HEK293 (cell line): ENCODE results near the gene ZMYND12.

Source experiments
- CTCF ChIA-PET: fragments of 350-600 bp; formaldehyde crosslinking; extraction: SDS; loops from one replicate; lab custom pipeline; 2021; ENCODE audit warnings: antibody characterized with exemption; lab: Yijun Ruan, JAX
- POLR2A ChIA-PET: fragments of 300-600 bp; formaldehyde crosslinking; extraction: SDS; loops from one replicate; lab custom pipeline; 2020; ENCODE audit warnings: antibody characterized with exemption, inconsistent platforms; lab: Yijun Ruan, JAX
- H3K27ac ChIP-seq: fragments of 200-500 bp; sonication (Bioruptor generic); 2 replicates; pipeline ENCODE4 v1.5.1; 2014; ENCODE audit warnings: low read depth, low read length, control low read depth, inconsistent platforms; ENCODE audit errors: extremely low read depth
- H3K36me3 ChIP-seq, 2 experiments: fragments of 200-500 bp in 1 of 2; sonication (Bioruptor generic) in 1 of 2; 1 replicate in 1 of 2; 2 replicates in 1 of 2; pipeline ENCODE4 v1.5.1; 2014 to 2017; ENCODE audit warnings: inconsistent platforms in 2 of 2, low read length in 2 of 2; ENCODE audit not compliant: control insufficient read depth in 2 of 2, insufficient read depth in 1 of 2
- H3K4me1 ChIP-seq: fragments of 200-500 bp; sonication (Bioruptor generic); 2 replicates; pipeline ENCODE4 v1.5.1; 2014; ENCODE audit warnings: mild to moderate bottlenecking, low read length, inconsistent platforms; ENCODE audit not compliant: control insufficient read depth, insufficient read depth
- H3K4me3 ChIP-seq: 2 replicates; pipeline ENCODE4 v1.5.1; 2011; ENCODE audit warnings: low read depth, mild to moderate bottlenecking, control low read depth, low read length, moderate library complexity
- H3K9me3 ChIP-seq: fragments of 200-500 bp; sonication (Bioruptor generic); 2 replicates; pipeline ENCODE4 v1.5.1; 2014; ENCODE audit warnings: low read depth, low read length, inconsistent platforms; ENCODE audit not compliant: control insufficient read depth, insufficient read depth
- BCL11A ChIP-seq: fragments of 450-650 bp; formaldehyde crosslinking; IDR thresholded peaks from 2 replicates; pipeline ENCODE4 v1.5.1; 2016; ENCODE audit warnings: low read depth, missing biosample characterization, missing genetic modification characterization
- SP3 ChIP-seq: fragments of 450-650 bp; formaldehyde crosslinking; IDR thresholded peaks from 2 replicates; pipeline ENCODE4 v1.5.1; 2016; ENCODE audit warnings: missing biosample characterization, missing genetic modification characterization
- TCF7L2 ChIP-seq: IDR thresholded peaks from 2 replicates; pipeline ENCODE4 v1.6.1; 2011; ENCODE audit warnings: low read depth, mild to moderate bottlenecking, inconsistent platforms, low read length, moderate library complexity, borderline replicate concordance
- ZFHX2 ChIP-seq: fragments of 450-650 bp; formaldehyde crosslinking; conservative IDR thresholded peaks from 2 replicates; pipeline ENCODE4 v1.5.1; 2016; ENCODE audit warnings: missing biosample characterization, missing genetic modification characterization
- ZNF114 ChIP-seq: fragments of 450-650 bp; formaldehyde crosslinking; IDR thresholded peaks from 2 replicates; pipeline ENCODE4 v1.5.0; 2017; ENCODE audit warnings: missing biosample characterization, missing genetic modification characterization
- ZNF138 ChIP-seq: fragments of 450-650 bp; formaldehyde crosslinking; IDR thresholded peaks from 2 replicates; pipeline ENCODE4 v1.5.1; 2016; ENCODE audit warnings: missing biosample characterization, missing genetic modification characterization, borderline replicate concordance
- ZNF155 ChIP-seq: fragments of 450-650 bp; formaldehyde crosslinking; IDR thresholded peaks from 2 replicates; pipeline ENCODE4 v1.5.1; 2016; ENCODE audit warnings: missing biosample characterization, missing genetic modification characterization
- ZNF16 ChIP-seq: fragments of 450-650 bp; formaldehyde crosslinking; IDR thresholded peaks from 2 replicates; pipeline ENCODE4 v1.5.1; 2016; ENCODE audit warnings: low read depth, missing biosample characterization, missing genetic modification characterization
- ZNF169 ChIP-seq: fragments of 450-650 bp; formaldehyde crosslinking; IDR thresholded peaks from 2 replicates; pipeline ENCODE4 v1.5.1; 2016; ENCODE audit warnings: missing biosample characterization, missing genetic modification characterization
- ZNF184 ChIP-seq: fragments of 450-650 bp; IDR thresholded peaks from 2 replicates; pipeline ENCODE4 v1.5.1; 2018; ENCODE audit warnings: missing biosample characterization, mild to moderate bottlenecking, missing genetic modification characterization
- ZNF202 ChIP-seq: fragments of 450-650 bp; formaldehyde crosslinking; IDR thresholded peaks from 2 replicates; pipeline ENCODE4 v1.5.1; 2016; ENCODE audit warnings: missing biosample characterization, missing genetic modification characterization, borderline replicate concordance
- ZNF248 ChIP-seq: fragments of 450-650 bp; formaldehyde crosslinking; IDR thresholded peaks from 2 replicates; pipeline ENCODE4 v1.5.1; 2017; ENCODE audit warnings: missing biosample characterization, missing genetic modification characterization
- ZNF501 ChIP-seq: fragments of 450-650 bp; formaldehyde crosslinking; IDR thresholded peaks from 2 replicates; pipeline ENCODE4 v1.5.1; 2016; ENCODE audit warnings: missing biosample characterization, missing genetic modification characterization
- ZNF521 ChIP-seq: fragments of 450-650 bp; formaldehyde crosslinking; IDR thresholded peaks from 2 replicates; pipeline ENCODE4 v1.5.1; 2017; ENCODE audit warnings: missing biosample characterization, mild to moderate bottlenecking, missing genetic modification characterization
- ZNF629 ChIP-seq: fragments of 450-650 bp; formaldehyde crosslinking; IDR thresholded peaks from 2 replicates; pipeline ENCODE4 v1.5.1; 2017; ENCODE audit warnings: missing biosample characterization, missing genetic modification characterization
- ZNF677 ChIP-seq: fragments of 450-650 bp; IDR thresholded peaks from 2 replicates; pipeline ENCODE4 v1.5.0; 2018; ENCODE audit warnings: missing biosample characterization, mild to moderate bottlenecking, missing genetic modification characterization, moderate library complexity
- ZNF747 ChIP-seq: fragments of 450-650 bp; formaldehyde crosslinking; IDR thresholded peaks from 2 replicates; pipeline ENCODE4 v1.5.1; 2016; ENCODE audit warnings: missing biosample characterization, missing genetic modification characterization
- ZNF777 ChIP-seq: fragments of 450-650 bp; formaldehyde crosslinking; IDR thresholded peaks from 2 replicates; pipeline ENCODE4 v1.5.1; 2017; ENCODE audit warnings: missing biosample characterization, missing genetic modification characterization, borderline replicate concordance
- ZNF785 ChIP-seq: fragments of 450-650 bp; formaldehyde crosslinking; IDR thresholded peaks from 2 replicates; pipeline ENCODE4 v1.5.1; 2016; ENCODE audit warnings: missing biosample characterization, missing genetic modification characterization
- ZSCAN23 ChIP-seq: fragments of 450-650 bp; formaldehyde crosslinking; IDR thresholded peaks from 2 replicates; pipeline ENCODE4 v1.5.1; 2016; ENCODE audit warnings: missing biosample characterization, missing genetic modification characterization
- TF ChIP-seq, protein P1 (sequence below): fragments of 450-650 bp; formaldehyde crosslinking; IDR thresholded peaks from 2 replicates; pipeline ENCODE4 v1.5.1; 2016; ENCODE audit warnings: missing biosample characterization, missing genetic modification characterization
- TF ChIP-seq, protein P2 (sequence below): fragments of 450-650 bp; formaldehyde crosslinking; IDR thresholded peaks from 2 replicates; pipeline ENCODE4 v1.5.1; 2016; ENCODE audit warnings: missing biosample characterization, missing genetic modification characterization
- TF ChIP-seq, protein P3 (sequence below): fragments of 450-650 bp; formaldehyde crosslinking; IDR thresholded peaks from 2 replicates; pipeline ENCODE4 v1.5.1; 2016; ENCODE audit warnings: missing biosample characterization, missing genetic modification characterization
- TF ChIP-seq, protein P4 (sequence below): fragments of 450-650 bp; formaldehyde crosslinking; IDR thresholded peaks from 2 replicates; pipeline ENCODE4 v1.5.1; 2016; ENCODE audit warnings: missing biosample characterization, missing genetic modification characterization
- TF ChIP-seq, protein P5 (sequence below): fragments of 450-650 bp; formaldehyde crosslinking; IDR thresholded peaks from 2 replicates; pipeline ENCODE4 v1.5.1; 2016; ENCODE audit warnings: missing biosample characterization, missing genetic modification characterization

ZMYND12 gene

DNA sequence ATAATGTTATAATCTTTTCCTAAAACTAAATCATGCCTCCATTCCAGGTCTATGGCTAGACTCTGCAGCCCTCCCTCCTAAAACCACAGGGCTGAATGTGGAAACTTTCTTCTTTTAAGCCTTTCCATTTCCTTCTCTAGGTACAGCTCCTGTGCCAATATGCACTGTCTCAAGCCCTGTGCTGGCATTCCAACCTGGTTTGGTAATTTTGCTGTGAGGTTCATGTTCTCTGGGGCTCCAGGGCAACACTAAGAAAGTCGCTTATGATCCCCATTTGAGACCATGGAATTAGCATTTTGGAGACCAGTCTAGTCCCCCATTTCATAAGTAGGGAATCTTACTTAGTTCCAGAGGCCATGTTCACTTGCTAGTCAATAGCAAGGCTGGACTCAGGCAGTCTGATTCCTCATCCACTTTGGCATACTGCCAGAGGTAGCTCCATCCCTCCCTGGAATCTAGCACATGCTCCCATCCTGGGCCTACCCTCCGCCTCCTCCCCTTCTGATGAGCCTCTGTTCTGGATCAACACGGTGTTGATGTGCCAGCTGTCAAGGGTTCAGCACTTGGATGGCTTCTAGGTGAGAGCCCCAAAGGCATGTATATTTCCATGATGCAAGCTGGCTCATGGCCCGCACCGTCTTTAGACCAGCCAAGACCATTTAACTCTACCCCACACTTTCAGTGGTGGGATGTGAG is 36.5 kb downstream of the ZMYND12 start:
- POLR2A ChIA-PET = interaction anchor here (0.5 kb wide), 1 partner anchor 10 kb away, joined by 5 read pairs; no protein-coding TSS in a partner anchor
- H3K27ac ChIP-seq = no peak overlapping the region
- no peaks in the 10 kb centered on the region for H3K36me3 ChIP-seq
- TF ChIP-seq ZNF155 (tag by site-specific recombination) = no peak
- no peak for TF ChIP-seq ZNF184 (tag by site-specific recombination)
- no peak for TF ChIP-seq ZNF169 (tag by site-specific recombination)
- TF ChIP-seq, protein P1, sequence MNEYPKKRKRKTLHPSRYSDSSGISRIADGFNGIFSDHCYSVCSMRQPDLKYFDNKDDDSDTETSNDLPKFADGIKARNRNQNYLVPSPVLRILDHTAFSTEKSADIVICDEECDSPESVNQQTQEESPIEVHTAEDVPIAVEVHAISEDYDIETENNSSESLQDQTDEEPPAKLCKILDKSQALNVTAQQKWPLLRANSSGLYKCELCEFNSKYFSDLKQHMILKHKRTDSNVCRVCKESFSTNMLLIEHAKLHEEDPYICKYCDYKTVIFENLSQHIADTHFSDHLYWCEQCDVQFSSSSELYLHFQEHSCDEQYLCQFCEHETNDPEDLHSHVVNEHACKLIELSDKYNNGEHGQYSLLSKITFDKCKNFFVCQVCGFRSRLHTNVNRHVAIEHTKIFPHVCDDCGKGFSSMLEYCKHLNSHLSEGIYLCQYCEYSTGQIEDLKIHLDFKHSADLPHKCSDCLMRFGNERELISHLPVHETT = no peak
- TF ChIP-seq, protein P2, sequence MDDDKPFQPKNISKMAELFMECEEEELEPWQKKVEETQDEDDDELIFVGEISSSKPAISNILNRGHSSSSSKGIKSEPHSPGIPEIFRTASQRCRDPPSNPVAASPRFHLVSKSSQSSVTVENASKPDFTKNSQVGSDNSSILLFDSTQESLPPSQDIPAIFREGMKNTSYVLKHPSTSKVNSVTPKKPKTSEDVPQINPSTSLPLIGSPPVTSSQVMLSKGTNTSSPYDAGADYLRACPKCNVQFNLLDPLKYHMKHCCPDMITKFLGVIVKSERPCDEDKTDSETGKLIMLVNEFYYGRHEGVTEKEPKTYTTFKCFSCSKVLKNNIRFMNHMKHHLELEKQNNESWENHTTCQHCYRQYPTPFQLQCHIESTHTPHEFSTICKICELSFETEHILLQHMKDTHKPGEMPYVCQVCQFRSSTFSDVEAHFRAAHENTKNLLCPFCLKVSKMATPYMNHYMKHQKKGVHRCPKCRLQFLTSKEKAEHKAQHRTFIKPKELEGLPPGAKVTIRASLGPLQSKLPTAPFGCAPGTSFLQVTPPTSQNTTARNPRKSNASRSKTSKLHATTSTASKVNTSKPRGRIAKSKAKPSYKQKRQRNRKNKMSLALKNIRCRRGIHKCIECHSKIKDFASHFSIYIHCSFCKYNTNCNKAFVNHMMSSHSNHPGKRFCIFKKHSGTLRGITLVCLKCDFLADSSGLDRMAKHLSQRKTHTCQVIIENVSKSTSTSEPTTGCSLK (tag by site-specific recombination) = no peak
- TF ChIP-seq ZNF629 (tag by site-specific recombination) = no peak
- no peak for TF ChIP-seq ZNF501 (tag by site-specific recombination)
- TF ChIP-seq, protein P3, sequence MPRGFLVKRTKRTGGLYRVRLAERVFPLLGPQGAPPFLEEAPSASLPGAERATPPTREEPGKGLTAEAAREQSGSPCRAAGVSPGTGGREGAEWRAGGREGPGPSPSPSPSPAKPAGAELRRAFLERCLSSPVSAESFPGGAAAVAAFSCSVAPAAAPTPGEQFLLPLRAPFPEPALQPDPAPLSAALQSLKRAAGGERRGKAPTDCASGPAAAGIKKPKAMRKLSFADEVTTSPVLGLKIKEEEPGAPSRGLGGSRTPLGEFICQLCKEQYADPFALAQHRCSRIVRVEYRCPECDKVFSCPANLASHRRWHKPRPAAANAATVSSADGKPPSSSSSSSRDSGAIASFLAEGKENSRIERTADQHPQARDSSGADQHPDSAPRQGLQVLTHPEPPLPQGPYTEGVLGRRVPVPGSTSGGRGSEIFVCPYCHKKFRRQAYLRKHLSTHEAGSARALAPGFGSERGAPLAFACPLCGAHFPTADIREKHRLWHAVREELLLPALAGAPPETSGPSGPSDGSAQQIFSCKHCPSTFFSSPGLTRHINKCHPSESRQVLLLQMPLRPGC (tag by site-specific recombination) = no peak
- TF ChIP-seq ZSCAN23 (tag by site-specific recombination) = no peak
- no peak for TF ChIP-seq ZFHX2 (tag by site-specific recombination)
- TF ChIP-seq ZNF248 (tag by site-specific recombination) = no peak
- no peak for TF ChIP-seq ZNF747
- no peak for TF ChIP-seq ZNF16 (tag by site-specific recombination)
- no peak for TF ChIP-seq ZNF138 (tag by site-specific recombination)
- CTCF ChIA-PET = interaction anchor here (1.4 kb wide), 1 partner anchor 73 kb away, joined by 4 read pairs; no protein-coding TSS in a partner anchor
- no peak overlapping the region for H3K4me3 ChIP-seq
- peaks cover 11% of the 10 kb centered on the region for H3K4me1 ChIP-seq
- no peaks in the 10 kb centered on the region for H3K9me3 ChIP-seq

DNA sequence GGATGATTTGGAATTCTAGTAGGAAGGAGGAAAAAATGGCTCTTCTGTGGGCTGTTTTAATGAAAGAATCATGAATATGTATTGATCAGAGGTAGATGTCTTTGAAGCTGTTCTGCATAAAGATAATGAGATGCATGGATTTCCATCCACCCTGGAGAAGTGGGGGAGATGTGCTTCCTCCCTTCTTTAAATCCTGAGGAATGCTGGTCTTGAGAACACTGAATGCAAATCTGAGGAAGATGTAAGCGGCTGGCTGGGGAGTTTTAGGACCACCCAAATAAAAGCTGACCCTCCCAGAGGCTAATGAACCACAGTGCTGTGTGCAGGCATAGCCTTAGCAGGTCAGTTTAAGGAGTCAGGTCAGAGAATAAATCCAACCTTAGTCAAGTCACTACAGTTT is 37.3 kb downstream of the ZMYND12 start:
- ChIA-PET POLR2A (no interaction called here), CTCF (interaction anchor here (1.4 kb wide), 1 partner anchor 245 kb away, joined by 3 read pairs; no protein-coding TSS in a partner anchor)
- Histone ChIP-seq H3K9me3 (no peaks in the 10 kb centered on the region), H3K36me3 (no peaks in the 10 kb centered on the region), H3K27ac (no peak overlapping the region), H3K4me3 (no peak overlapping the region), H3K4me1 (peaks cover 11% of the 10 kb centered on the region)
- TF ChIP-seq SP3 (no peak), ZFHX2 (tag by site-specific recombination) (no peak), ZSCAN23 (tag by site-specific recombination) (no peak), ZNF785 (tag by site-specific recombination) (no peak), ZNF114 (tag by site-specific recombination) (no peak), ZNF202 (no peak), BCL11A (tag by site-specific recombination) (no peak), ZNF677 (tag by site-specific recombination) (no peak), ZNF521 (tag by site-specific recombination) (no peak), ZNF777 (tag by site-specific recombination) (no peak), TCF7L2 (no peak)
- TF ChIP-seq, protein P3 (tag by site-specific recombination) = no peak
- TF ChIP-seq, protein P4, sequence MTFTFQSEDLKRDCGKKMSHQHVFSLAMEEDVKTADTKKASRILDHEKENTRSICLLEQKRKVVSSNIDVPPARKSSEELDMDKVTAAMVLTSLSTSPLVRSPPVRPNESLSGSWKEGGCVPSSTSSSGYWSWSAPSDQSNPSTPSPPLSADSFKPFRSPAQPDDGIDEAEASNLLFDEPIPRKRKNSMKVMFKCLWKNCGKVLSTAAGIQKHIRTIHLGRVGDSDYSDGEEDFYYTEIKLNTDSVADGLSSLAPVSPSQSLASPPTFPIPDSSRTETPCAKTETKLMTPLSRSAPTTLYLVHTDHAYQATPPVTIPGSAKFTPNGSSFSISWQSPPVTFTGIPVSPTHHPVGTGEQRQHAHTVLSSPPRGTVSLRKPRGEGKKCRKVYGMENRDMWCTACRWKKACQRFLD (tag by site-specific recombination) = no peak
- TF ChIP-seq, protein P5, sequence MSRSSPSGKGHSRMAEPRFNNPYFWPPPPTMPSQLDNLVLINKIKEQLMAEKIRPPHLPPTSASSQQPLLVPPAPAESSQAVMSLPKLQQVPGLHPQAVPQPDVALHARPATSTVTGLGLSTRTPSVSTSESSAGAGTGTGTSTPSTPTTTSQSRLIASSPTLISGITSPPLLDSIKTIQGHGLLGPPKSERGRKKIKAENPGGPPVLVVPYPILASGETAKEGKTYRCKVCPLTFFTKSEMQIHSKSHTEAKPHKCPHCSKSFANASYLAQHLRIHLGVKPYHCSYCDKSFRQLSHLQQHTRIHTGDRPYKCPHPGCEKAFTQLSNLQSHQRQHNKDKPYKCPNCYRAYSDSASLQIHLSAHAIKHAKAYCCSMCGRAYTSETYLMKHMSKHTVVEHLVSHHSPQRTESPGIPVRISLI = no peak
